Heart left ventricle (tissue), 13 donors: ENCODE data around the gene NEDD9.

ENCODE experiments used
- POLR2A ChIP-seq, 2 donors: fragments of 450-650 bp; IDR thresholded peaks; one replicate each; pipeline ENCODE4 v1.6.1; 2017; ENCODE audit warnings: antibody characterized with exemption in 2 of 2, mild to moderate bottlenecking in 2 of 2, moderate library complexity in 2 of 2
- TF ChIP-seq, protein P1 (sequence below), 12 donors: fragments of 200-600 bp; sonication (generic) in 4 of 12; IDR thresholded peaks; one replicate each; pipeline versions ENCODE4 v1.5.0 to v1.8.0; 2018 to 2022; ENCODE audit warnings: antibody characterized with exemption in 12 of 12, mild to moderate bottlenecking in 5 of 12
- donor health status: ischemic (EF 13 %, LVEDD 7.1; RV severe dilation, severe dysfunction).
- donor health status: DM: no; HTN: yes; CAD: no.
- donor health status: DM: no; HTN: no; CAD: no.
- donor health status: ischemic (EF 25% LVEDD 6.9; RV normal size, moderate dysfunction).
- donor health status: ischemic (EF 25% LVEDD 5.7; RV mildly dilated, moderate dysfunction).
- donor health status: ischemic (EF 35%, LVEDD 5.7; RV mildly dilated, moderate dysfunction).
- donor health status: nonischemic (EF 11% LVEDD 7.7; RV severe dilation, severe dysfunction).
- donor health status: DM: yes; HTN: yes; CAD: no.
- donor health status: PGD.
- donor health status: ischemic (EF 29% LVEDD 5.4; RV normal size, mild dysfunction).
- donor health status: nonischemic (EF 23%, LVEDD 6.1; RV moderate dilation, normal function).

- no peak for TF ChIP-seq POLR2A (IDR thresholded peaks at IDR 0.05)
- TF ChIP-seq, protein P1, sequence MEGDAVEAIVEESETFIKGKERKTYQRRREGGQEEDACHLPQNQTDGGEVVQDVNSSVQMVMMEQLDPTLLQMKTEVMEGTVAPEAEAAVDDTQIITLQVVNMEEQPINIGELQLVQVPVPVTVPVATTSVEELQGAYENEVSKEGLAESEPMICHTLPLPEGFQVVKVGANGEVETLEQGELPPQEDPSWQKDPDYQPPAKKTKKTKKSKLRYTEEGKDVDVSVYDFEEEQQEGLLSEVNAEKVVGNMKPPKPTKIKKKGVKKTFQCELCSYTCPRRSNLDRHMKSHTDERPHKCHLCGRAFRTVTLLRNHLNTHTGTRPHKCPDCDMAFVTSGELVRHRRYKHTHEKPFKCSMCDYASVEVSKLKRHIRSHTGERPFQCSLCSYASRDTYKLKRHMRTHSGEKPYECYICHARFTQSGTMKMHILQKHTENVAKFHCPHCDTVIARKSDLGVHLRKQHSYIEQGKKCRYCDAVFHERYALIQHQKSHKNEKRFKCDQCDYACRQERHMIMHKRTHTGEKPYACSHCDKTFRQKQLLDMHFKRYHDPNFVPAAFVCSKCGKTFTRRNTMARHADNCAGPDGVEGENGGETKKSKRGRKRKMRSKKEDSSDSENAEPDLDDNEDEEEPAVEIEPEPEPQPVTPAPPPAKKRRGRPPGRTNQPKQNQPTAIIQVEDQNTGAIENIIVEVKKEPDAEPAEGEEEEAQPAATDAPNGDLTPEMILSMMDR (IDR thresholded peaks at IDR 0.05): no peak
Observed at GRCh38 chr6:11244387-11245126, 12.1 kb upstream of the NEDD9 start.
